AG08396 (cell line): ENCODE data around the gene PAM16.

Experiments used
- DNase-seq: peaks from one replicate; pipeline ENCODE4 v3.0.0; 2012; ENCODE audit warnings: low spot score, mixed read lengths

The PAM16 gene

GRCh38 chr16:4298761-4299522, 52.2 kb downstream of the PAM16 start:
- peak; percentile 94 for DNase-seq

- DNase-seq: no peak
These were observed 53.6 kb downstream of the PAM16 start for GRCh38 chr16:4297480-4297879.

- DNase-seq: no peak
These were observed 55.5 kb downstream of the PAM16 start for GRCh38 chr16:4295581-4295980.

- peak; percentile 79 for DNase-seq
These were observed 57.2 kb downstream of the PAM16 start for GRCh38 chr16:4293822-4294457.

- no peak for DNase-seq
These were observed 57.9 kb downstream of the PAM16 start for GRCh38 chr16:4293181-4293716.

- DNase-seq: no peak
These were observed 59.4 kb downstream of the PAM16 start for GRCh38 chr16:4291699-4292098.
